AG09309 (cell line): ENCODE measurements around the gene OIT3.

Source experiments
- DNase-seq: peaks from one replicate; pipeline ENCODE4 v3.0.0-alpha.2; 2010; ENCODE audit warnings: low read depth
- H3K4me3 ChIP-seq: 2 replicates; pipeline ENCODE4 v1.5.1; 2011; ENCODE audit warnings: mild to moderate bottlenecking, low read depth, low read length, moderate library complexity; ENCODE audit not compliant: control insufficient read depth
- TF ChIP-seq, protein P1 (sequence below): IDR thresholded peaks from 2 replicates; pipeline ENCODE4 v1.5.1; 2011; ENCODE audit warnings: mild to moderate bottlenecking, low read depth, low read length, inconsistent platforms; ENCODE audit not compliant: insufficient read depth, control insufficient read depth; ENCODE audit errors: missing control alignments

The OIT3 gene

DNA sequence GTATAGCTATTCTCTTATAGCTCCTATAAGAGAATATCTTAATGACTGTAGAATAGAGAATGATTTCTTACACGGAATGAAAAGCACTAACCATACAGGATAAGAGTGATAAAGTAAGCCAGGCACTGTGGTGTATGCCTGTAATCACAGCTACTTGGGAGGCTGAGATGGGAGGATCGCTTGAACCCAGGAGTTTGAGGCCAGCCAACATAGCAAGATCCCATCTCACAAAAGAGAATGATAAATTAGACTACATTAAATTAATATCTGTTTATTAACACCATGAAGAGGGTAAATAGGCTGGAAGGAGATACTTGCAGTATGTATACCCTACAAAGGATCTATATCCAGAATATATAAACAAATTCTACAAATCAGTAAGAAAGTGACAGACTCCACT, 12.2 kb upstream of the OIT3 start:
- no peak for DNase-seq
- TF ChIP-seq, protein P1, sequence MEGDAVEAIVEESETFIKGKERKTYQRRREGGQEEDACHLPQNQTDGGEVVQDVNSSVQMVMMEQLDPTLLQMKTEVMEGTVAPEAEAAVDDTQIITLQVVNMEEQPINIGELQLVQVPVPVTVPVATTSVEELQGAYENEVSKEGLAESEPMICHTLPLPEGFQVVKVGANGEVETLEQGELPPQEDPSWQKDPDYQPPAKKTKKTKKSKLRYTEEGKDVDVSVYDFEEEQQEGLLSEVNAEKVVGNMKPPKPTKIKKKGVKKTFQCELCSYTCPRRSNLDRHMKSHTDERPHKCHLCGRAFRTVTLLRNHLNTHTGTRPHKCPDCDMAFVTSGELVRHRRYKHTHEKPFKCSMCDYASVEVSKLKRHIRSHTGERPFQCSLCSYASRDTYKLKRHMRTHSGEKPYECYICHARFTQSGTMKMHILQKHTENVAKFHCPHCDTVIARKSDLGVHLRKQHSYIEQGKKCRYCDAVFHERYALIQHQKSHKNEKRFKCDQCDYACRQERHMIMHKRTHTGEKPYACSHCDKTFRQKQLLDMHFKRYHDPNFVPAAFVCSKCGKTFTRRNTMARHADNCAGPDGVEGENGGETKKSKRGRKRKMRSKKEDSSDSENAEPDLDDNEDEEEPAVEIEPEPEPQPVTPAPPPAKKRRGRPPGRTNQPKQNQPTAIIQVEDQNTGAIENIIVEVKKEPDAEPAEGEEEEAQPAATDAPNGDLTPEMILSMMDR, result no peak
- no peak overlapping the region for H3K4me3 ChIP-seq

DNA sequence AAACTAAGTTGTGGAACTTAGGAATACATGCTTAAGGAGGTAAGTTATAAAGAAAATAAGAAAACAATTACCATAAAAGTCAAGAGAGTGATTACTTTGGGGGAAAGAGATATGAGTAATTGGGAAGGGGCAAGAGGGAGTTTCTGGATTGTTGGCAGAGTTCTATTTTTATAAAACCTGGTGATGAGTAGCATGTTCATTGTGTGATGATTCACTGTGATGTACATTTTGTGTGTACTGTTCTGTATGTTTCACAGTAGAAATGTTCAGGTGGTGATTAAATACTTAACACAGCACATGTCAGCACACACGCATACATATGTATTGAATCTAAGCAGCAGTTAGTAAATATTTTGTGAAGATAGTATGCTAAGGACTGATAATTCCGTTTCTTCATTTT, 9.7 kb upstream of the OIT3 start:
- DNase-seq, result no peak
- no peak overlapping the region for H3K4me3 ChIP-seq
- TF ChIP-seq, protein P1, result no peak

DNA sequence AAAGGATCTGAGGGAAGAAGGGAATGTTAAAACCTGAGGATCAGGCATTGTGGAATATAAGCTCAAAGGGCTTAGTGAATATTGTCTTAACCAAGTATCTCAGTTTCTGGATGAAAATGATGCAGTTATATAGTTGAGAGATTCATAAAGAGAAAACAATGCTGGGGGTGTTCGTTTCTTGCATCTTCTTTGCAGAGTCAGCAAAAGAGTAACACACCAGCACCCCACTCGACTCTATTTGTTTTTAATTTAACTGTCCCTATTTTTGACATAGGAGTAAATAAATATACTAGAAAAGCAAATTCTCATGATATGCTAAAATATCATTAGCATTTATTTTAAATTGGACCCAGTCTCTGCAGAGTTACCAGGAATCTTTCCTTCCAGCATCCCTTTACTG, 7.6 kb upstream of the OIT3 start:
- no peak overlapping the region for H3K4me3 ChIP-seq
- DNase-seq, result no peak
- TF ChIP-seq, protein P1, result no peak

DNA sequence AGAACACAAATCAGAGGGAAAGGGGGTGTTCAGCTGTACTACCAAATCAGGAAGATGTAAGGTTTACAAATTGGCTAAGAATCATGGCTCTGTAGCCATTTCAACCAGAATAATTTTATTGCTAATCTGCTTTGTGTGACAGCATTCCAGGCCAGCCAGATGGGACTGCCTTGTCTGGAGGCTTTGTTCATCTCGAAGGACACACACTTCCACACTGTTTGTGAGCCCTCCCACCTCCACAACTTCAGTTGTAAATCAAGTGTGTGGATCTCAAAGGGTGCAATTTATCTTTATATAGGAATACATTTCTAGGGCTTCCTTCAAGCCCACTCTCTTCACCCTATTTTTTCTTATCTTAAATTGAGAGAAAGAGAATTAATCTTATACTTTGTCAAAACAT, 6.9 kb upstream of the OIT3 start:
- TF ChIP-seq, protein P1, result no peak
- no peak for DNase-seq
- H3K4me3 ChIP-seq, result no peak overlapping the region

DNA sequence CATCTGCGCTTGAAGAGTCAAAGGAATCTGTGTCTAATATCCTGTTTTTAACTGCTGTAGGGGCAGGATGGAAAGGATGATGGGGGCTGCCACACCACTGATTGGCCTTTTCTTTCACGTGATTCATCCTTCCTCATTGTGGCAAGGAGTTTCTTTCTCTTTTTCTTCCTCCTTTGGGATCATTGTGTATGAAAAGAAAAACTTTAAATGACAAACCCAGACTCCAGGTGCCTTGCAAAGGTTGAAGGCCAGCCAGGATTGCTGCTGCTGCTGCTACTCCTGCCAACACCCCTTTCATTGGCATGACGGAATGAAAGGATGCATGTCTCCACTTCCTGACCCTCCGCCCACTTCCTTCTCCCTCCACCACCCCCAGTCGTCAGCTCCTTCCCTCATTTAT, 6.5 kb upstream of the OIT3 start:
- DNase-seq, result no peak
- TF ChIP-seq, protein P1, result no peak
- no peak overlapping the region for H3K4me3 ChIP-seq

DNA sequence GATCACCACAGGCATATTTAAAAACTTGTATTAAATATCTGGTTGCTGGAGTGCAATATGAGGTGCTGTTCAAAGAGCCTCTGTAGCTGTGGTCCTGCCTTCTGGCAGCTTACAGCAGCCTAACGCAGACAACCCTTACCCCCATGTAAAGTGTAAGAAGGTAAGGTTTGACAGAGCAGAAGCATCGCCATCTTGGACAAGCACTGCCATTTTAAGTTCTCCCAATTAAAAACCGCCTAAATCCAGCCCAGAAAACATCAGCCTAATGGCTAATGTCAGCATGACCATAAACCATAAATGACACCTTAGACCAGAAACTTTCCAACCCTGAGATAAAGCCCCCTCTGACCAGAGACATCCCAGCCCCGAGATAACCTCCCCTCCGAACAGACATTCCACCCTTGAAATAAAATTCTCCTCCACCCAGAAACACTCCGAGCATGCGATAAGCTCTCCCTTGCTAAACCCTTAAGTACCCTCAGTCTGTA, 5.3 kb upstream of the OIT3 start:
- no peak for DNase-seq
- TF ChIP-seq, protein P1, result no peak

DNA sequence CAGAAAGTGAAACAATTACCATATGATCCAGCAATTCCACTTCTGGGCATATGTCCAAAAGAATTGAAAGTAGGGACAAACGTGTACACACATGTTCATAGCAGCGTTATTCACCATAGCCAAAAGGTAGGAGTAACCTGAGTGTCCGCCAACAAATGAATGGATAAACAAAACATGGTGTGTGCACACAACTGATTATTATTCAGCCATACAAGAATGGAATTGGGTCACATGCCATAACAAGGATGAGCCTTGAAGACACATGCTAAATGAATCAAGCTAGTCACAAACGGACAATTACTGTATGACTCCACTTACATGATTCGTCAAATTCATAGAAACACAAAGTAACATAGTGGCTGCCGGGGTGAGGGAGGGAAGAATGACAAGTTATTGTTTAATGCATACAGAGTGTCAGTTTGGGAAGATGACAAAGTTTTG, 4.1 kb upstream of the OIT3 start:
- DNase-seq, result no peak
- TF ChIP-seq, protein P1, result no peak
- H3K4me3 ChIP-seq, result no peak overlapping the region

More for the DNA sequence above, 5.3 kb upstream of the OIT3 start:
- H3K4me3 ChIP-seq, result no peak overlapping the region
